ENCODE results near the gene ACSL3.
"Not testable (repeated sequence)": the region's sequence is repeated elsewhere in the genome, so short reads cannot be mapped to it uniquely, and the experiment has no call there.

ACSL3 gene

GRCh38 chr2:222860740-222861410 is at the start of gene ACSL3:
ACSL3 (plus strand) TSS chr2:222861036; CDS start chr2:222908773, 47,737 bp downstream.
- peak; percentile 85 for DNase-seq (ENCODE audit: low read depth)

- DNase-seq (ENCODE audit: low read depth): no peak
Observed at GRCh38 chr2:222811828-222812227, 49.0 kb upstream of the ACSL3 start.

GRCh38 chr2:222813177-222813843 is 47.5 kb upstream of the ACSL3 start:
- DNase-seq (ENCODE audit: low read depth): no peak

GRCh38 chr2:222819722-222820333 is 41.0 kb upstream of the ACSL3 start:
- no peak for DNase-seq (ENCODE audit: low read depth)

GRCh38 chr2:222823183-222823930 is 37.5 kb upstream of the ACSL3 start:
- no peak for DNase-seq (ENCODE audit: low read depth)

- DNase-seq (ENCODE audit: low read depth): no peak
Observed at GRCh38 chr2:222825031-222825430, 35.8 kb upstream of the ACSL3 start.

- DNase-seq (ENCODE audit: low read depth): no peak
Observed at GRCh38 chr2:222827417-222827816, 33.4 kb upstream of the ACSL3 start.

GRCh38 chr2:222828572-222828971 is 32.3 kb upstream of the ACSL3 start:
- DNase-seq (ENCODE audit: low read depth): no peak

GRCh38 chr2:222830164-222830563 is 30.7 kb upstream of the ACSL3 start:
- DNase-seq (ENCODE audit: low read depth): no peak

- DNase-seq (ENCODE audit: low read depth): no peak
Observed at GRCh38 chr2:222833410-222833809, 27.4 kb upstream of the ACSL3 start.

GRCh38 chr2:222835143-222835822 is 25.6 kb upstream of the ACSL3 start:
- DNase-seq (ENCODE audit: low read depth): no peak

GRCh38 chr2:222835823-222836151 is 25.0 kb upstream of the ACSL3 start:
- no peak for DNase-seq (ENCODE audit: low read depth)

GRCh38 chr2:222837643-222838056 is 23.2 kb upstream of the ACSL3 start:
- DNase-seq (ENCODE audit: low read depth): no peak

GRCh38 chr2:222840060-222840802 is 20.6 kb upstream of the ACSL3 start:
- no peak for DNase-seq (ENCODE audit: low read depth)

- DNase-seq (ENCODE audit: low read depth): no peak
Observed at GRCh38 chr2:222842491-222843174, 18.2 kb upstream of the ACSL3 start.

GRCh38 chr2:222844323-222844722 is 16.5 kb upstream of the ACSL3 start:
- no peak for DNase-seq (ENCODE audit: low read depth)

- DNase-seq (ENCODE audit: low read depth): not testable (repeated sequence)
Observed at GRCh38 chr2:222845314-222845713, 15.5 kb upstream of the ACSL3 start.

GRCh38 chr2:222846003-222846402 is 14.8 kb upstream of the ACSL3 start:
- no peak for DNase-seq (ENCODE audit: low read depth)

GRCh38 chr2:222848031-222848430 is 12.8 kb upstream of the ACSL3 start:
- DNase-seq (ENCODE audit: low read depth): not testable (repeated sequence)

GRCh38 chr2:222848862-222849261 is 12.0 kb upstream of the ACSL3 start:
- DNase-seq (ENCODE audit: low read depth): no peak
